Neural cell (in vitro differentiated cells): ENCODE measurements around the gene MAP7D1. TPM values are rescaled to one million over a fixed set of nuclear protein-coding genes. Genes with fewer than 3 reads are reported as not detected.

Source experiments
- H2AFZ ChIP-seq: fragments of 200-600, 300-800 bp; sonication (generic), shearing (Covaris generic); 2 replicates; pipeline ENCODE4 v1.6.0; 2014; ENCODE audit warnings: low read depth, mild to moderate bottlenecking, antibody characterized with exemption, low read length, moderate library complexity
- H3F3A ChIP-seq: fragments of 200-600 bp; shearing (Covaris generic); 2 replicates; pipeline ENCODE4 v1.6.1; 2016; ENCODE audit warnings: mild to moderate bottlenecking, moderate library complexity, mixed read lengths, antibody characterized with exemption, low read length; ENCODE audit not compliant: insufficient read depth, poor library complexity, severe bottlenecking
- H3K27ac ChIP-seq: fragments of 200-600, 300-800 bp; sonication (generic), shearing (Covaris generic); 2 replicates; pipeline ENCODE4 v1.5.1; 2014; ENCODE audit warnings: mild to moderate bottlenecking, low read length, moderate library complexity
- H3K27me3 ChIP-seq: fragments of 300-800, 200-600 bp; sonication (generic), shearing (Covaris generic); 2 replicates; pipeline ENCODE4 v1.6.0; 2014; ENCODE audit warnings: mild to moderate bottlenecking, low read depth, low read length, moderate library complexity; ENCODE audit not compliant: insufficient read depth
- H3K36me3 ChIP-seq: fragments of 300-800, 200-600 bp; sonication (generic), shearing (Covaris generic); 2 replicates; pipeline ENCODE4 v1.5.1; 2014; ENCODE audit warnings: mild to moderate bottlenecking, antibody characterized with exemption, low read length, moderate library complexity; ENCODE audit not compliant: insufficient read depth
- H3K4me2 ChIP-seq: fragments of 300-800, 200-600 bp; sonication (generic), shearing (Covaris generic); 2 replicates; pipeline ENCODE4 v1.6.0; 2014; ENCODE audit warnings: mild to moderate bottlenecking, low read length
- H3K4me3 ChIP-seq: fragments of 300-800, 200-600 bp; sonication (generic), shearing (Covaris generic); 2 replicates; pipeline ENCODE4 v1.5.1; 2014; ENCODE audit warnings: mild to moderate bottlenecking, low read length, moderate library complexity
- H3K79me2 ChIP-seq: fragments of 200-600 bp; shearing (Covaris generic); replicated peaks from 2 replicates; pipeline ENCODE4 v1.6.0; 2014; ENCODE audit warnings: mild to moderate bottlenecking, low read length, moderate library complexity; ENCODE audit not compliant: insufficient read depth
- H3K9ac ChIP-seq: fragments of 300-800, 200-600 bp; sonication (generic), shearing (Covaris generic); 2 replicates; pipeline ENCODE4 v1.6.1; 2016; ENCODE audit warnings: mild to moderate bottlenecking, low read length, mixed read lengths
- H3K9me2 ChIP-seq: fragments of 200-600 bp; shearing (Covaris generic); 2 replicates; pipeline ENCODE4 v1.6.1; 2016; ENCODE audit warnings: mild to moderate bottlenecking, low read length, mixed read lengths; ENCODE audit not compliant: insufficient read depth
- H3K9me3 ChIP-seq: fragments of 200-600, 300-800 bp; sonication (generic), shearing (Covaris generic); 2 replicates; pipeline ENCODE4 v1.6.1; 2016; ENCODE audit warnings: mild to moderate bottlenecking, mixed run types, low read length, moderate library complexity, mixed read lengths
- H4K20me1 ChIP-seq: fragments of 200-600 bp; shearing (Covaris generic); 2 replicates; pipeline ENCODE4 v1.6.1; 2016; ENCODE audit warnings: mild to moderate bottlenecking, mixed run types; ENCODE audit not compliant: insufficient read depth
- CTCF ChIP-seq: fragments of 450-650 bp; IDR thresholded peaks from 2 replicates; pipeline ENCODE4 v1.5.1; 2014; ENCODE audit warnings: antibody characterized with exemption, mild to moderate bottlenecking, moderate library complexity; ENCODE audit not compliant: poor library complexity, severe bottlenecking
- EP300 ChIP-seq: fragments of 450-650 bp; conservative IDR thresholded peaks from 2 replicates; pipeline ENCODE4 v1.6.1; 2014; ENCODE audit warnings: antibody characterized with exemption, mild to moderate bottlenecking, moderate library complexity; ENCODE audit not compliant: poor library complexity, severe bottlenecking
- EZH2 ChIP-seq: fragments of 200-600, 300-800 bp; shearing (Covaris generic), sonication (generic); IDR thresholded peaks from 2 replicates; pipeline ENCODE4 v1.6.1; 2014; ENCODE audit warnings: antibody characterized with exemption, low read length, borderline replicate concordance, mild to moderate bottlenecking; ENCODE audit not compliant: insufficient read depth, poor library complexity, severe bottlenecking
- MXI1 ChIP-seq: fragments of 450-650 bp; conservative IDR thresholded peaks from 2 replicates; pipeline ENCODE4 v1.6.1; 2014; ENCODE audit warnings: antibody characterized with exemption, mild to moderate bottlenecking; ENCODE audit not compliant: poor library complexity, severe bottlenecking
- POLR2AphosphoS5 ChIP-seq: IDR thresholded peaks from 2 replicates; pipeline ENCODE4 v1.6.1; 2012
- RAD21 ChIP-seq: fragments of 450-650 bp; conservative IDR thresholded peaks from 2 replicates; pipeline ENCODE4 v1.6.1; 2014; ENCODE audit warnings: antibody characterized with exemption, mild to moderate bottlenecking, moderate library complexity
- REST ChIP-seq: IDR thresholded peaks from 2 replicates; pipeline ENCODE4 v1.6.1; 2012; ENCODE audit warnings: borderline replicate concordance
- SMC3 ChIP-seq: fragments of 450-650 bp; conservative IDR thresholded peaks from 2 replicates; pipeline ENCODE4 v1.6.1; 2014; ENCODE audit warnings: antibody characterized with exemption, mild to moderate bottlenecking, moderate library complexity; ENCODE audit not compliant: poor library complexity
- TAF1 ChIP-seq: IDR thresholded peaks from 2 replicates; pipeline ENCODE4 v1.6.1; 2012; ENCODE audit warnings: low read depth
- polyA plus RNA-seq: library from polyadenylated mRNA; depleted of rRNA; stranded (reverse); fragments of >200 nt; gene quantifications from 2 replicates; pipeline ENCODE4 v1.2.3, GENCODE V29; 2014

MAP7D1 gene
- polyA plus RNA-seq, 1 donor from 2014 or later = 142 TPM

GRCh38 chr1:36137226-36137625 lies 18.7 kb upstream of the MAP7D1 start:
- Histone ChIP-seq H3K9me3 (no peaks in the 10 kb centered on the region), H3K27me3 (no peaks in the 10 kb centered on the region), H3F3A (no peaks in the 10 kb centered on the region), H3K4me2 (no peak overlapping the region), H3K9me2 (no peaks in the 10 kb centered on the region), H4K20me1 (no peaks in the 10 kb centered on the region), H2AFZ (no peak overlapping the region), H3K36me3 (peaks cover 5% of the 10 kb centered on the region), H3K79me2 (no peaks in the 10 kb centered on the region), H3K27ac (no peak overlapping the region), H3K4me3 (no peak overlapping the region), H3K9ac (no peak overlapping the region)
- TF ChIP-seq EZH2 (no peak), REST (no peak), EP300 (no peak)

- Histone ChIP-seq H3K4me3 (no peak overlapping the region), H3K9me3 (no peaks in the 10 kb centered on the region), H3K79me2 (no peaks in the 10 kb centered on the region), H4K20me1 (no peaks in the 10 kb centered on the region), H3K9ac (no peak overlapping the region), H3K4me2 (no peak overlapping the region), H2AFZ (no peak overlapping the region), H3F3A (no peaks in the 10 kb centered on the region), H3K27me3 (no peaks in the 10 kb centered on the region), H3K36me3 (peaks cover 5% of the 10 kb centered on the region), H3K9me2 (no peaks in the 10 kb centered on the region), H3K27ac (no peak overlapping the region)
- no peak for TF ChIP-seq RAD21
- TF ChIP-seq CTCF = no peak
- no peak for TF ChIP-seq POLR2AphosphoS5
- TF ChIP-seq MXI1 = no peak
- no peak for TF ChIP-seq TAF1
- no peak for TF ChIP-seq EP300
Measured at GRCh38 chr1:36137776-36138175, 18.2 kb upstream of the MAP7D1 start.

GRCh38 chr1:36139521-36139920 lies 16.4 kb upstream of the MAP7D1 start:
- H3K9ac ChIP-seq = no peak overlapping the region
- H3K27ac ChIP-seq = no peak overlapping the region
- no peaks in the 10 kb centered on the region for H3F3A ChIP-seq
- peaks cover 5% of the 10 kb centered on the region for H3K36me3 ChIP-seq
- H3K4me3 ChIP-seq = no peak overlapping the region
- TF ChIP-seq MXI1 (no peak), SMC3 (no peak), EZH2 (no peak), RAD21 (no peak), REST (no peak), CTCF (no peak), EP300 (no peak), TAF1 (no peak), POLR2AphosphoS5 (no peak)
- no peaks in the 10 kb centered on the region for H3K9me2 ChIP-seq
- no peak overlapping the region for H2AFZ ChIP-seq
- H3K27me3 ChIP-seq = no peaks in the 10 kb centered on the region
- no peaks in the 10 kb centered on the region for H4K20me1 ChIP-seq
- H3K9me3 ChIP-seq = no peaks in the 10 kb centered on the region
- H3K79me2 ChIP-seq = no peaks in the 10 kb centered on the region
- no peak overlapping the region for H3K4me2 ChIP-seq
